ENCODE data around the gene GRB10.

Gene GRB10

DNA sequence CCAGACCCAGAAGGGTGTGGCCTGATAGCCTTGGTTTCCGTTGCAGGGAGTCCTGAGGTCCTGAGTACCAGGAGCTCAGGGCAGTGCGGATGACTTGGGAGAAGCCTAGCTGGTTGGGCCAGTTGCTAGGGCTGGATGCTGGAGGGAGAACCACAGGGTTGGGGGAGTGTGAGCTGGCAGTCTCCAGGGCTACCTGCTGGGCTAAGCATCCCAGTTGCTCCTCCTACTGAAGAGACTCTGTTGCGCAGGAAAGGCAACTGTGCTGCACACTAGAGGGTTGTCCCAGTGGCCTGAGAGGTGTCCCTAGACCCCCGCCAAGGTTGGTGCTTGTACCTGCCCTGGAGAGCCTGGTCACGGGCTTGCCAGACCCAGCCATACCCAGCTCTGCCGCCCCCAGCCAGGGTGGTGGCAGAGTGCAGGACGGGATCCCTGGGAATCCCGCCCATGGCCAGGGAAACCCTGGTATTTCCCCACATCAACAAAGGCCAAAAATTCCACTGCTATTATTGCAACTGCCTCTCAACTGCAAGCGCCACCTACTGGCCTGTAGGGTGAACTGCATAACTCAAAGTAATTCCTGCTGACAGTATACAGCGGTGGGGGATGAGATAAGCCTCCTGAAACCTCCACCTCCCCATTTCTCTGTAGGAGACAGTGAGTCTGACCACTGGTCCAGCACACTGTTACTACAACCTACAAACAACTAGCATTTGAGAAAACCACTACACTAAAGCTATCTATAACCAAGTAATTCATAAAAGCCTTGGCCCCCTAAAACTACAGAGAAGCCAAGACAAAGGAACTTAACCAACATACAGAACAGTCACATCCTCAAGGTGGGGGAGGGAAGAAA lies 149.9 kb downstream of the GRB10 start:
- peak; percentile 57 for DNase-seq (ENCODE audit: low spot score)

DNA sequence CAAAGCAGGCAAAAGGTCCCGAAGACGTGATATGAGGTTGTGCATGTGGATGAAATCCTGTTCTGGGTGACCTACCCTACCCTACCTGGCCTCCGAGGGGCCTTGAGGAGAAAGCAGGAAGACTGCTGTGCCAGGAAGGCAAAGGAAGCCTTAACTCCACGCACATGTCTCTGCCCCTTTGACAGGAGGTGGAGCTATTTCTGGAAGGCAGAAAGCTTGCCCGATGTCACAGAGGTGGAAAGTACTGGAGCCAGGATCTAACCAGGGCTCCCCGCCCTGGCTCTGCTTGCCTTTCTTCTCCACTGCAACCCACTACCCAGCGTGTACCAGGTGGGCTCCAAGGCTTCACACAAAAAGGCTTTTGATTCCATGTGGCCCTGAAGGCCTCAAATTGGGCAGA lies 151.1 kb downstream of the GRB10 start:
- DNase-seq (ENCODE audit: low spot score) = no peak

DNA sequence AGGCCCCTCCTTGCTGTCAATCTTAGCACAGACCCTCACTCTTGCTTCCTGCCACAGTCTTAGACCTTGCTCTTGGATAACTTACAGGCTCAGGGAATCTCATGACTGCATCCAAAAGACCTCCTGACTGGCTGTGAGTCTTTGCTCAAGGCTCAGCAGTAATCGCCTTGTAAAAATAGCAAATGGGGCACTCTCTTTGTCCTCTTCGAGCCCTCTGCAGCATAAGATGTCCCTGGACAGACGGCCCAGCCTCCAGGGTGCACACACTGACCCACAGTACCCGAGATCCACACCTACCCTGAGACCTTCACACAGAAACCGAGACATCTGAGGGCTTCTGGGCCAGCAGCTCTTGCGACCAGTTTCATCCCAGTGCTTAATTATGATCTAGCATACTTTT lies 151.6 kb downstream of the GRB10 start:
- DNase-seq (ENCODE audit: low spot score) = no peak

DNA sequence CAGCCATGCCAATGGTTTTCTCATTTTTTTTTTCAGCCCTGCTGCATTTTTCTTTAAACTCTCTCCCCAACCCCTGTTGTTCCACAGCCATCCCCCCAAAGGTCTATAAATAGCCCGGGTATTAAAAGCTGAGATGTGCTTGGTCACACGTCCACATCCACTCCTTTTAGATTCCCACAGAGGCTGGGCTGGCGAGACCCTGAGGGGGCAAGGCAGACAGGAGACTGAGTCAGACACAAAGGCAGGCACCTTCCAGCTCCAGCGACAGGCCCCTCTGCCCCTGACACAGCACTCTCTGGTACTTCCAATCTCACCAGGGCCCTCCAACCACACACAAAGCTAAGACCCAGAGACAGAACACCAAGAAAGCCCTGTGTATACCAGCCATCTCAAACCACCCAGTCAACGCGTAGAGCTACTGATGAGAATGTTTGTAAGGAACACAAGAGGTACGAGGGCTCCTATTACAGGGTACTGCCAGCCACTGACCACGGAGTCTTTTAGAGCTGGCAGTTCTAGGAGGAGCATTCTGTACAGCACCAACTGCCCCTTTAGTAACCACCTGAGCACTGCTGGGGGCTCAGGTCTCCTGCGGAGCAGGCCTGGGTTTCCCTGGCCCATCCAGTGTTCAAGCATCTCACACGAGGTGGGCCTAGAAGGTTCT lies 153.3 kb downstream of the GRB10 start:
- no peak for DNase-seq (ENCODE audit: low spot score)

DNA sequence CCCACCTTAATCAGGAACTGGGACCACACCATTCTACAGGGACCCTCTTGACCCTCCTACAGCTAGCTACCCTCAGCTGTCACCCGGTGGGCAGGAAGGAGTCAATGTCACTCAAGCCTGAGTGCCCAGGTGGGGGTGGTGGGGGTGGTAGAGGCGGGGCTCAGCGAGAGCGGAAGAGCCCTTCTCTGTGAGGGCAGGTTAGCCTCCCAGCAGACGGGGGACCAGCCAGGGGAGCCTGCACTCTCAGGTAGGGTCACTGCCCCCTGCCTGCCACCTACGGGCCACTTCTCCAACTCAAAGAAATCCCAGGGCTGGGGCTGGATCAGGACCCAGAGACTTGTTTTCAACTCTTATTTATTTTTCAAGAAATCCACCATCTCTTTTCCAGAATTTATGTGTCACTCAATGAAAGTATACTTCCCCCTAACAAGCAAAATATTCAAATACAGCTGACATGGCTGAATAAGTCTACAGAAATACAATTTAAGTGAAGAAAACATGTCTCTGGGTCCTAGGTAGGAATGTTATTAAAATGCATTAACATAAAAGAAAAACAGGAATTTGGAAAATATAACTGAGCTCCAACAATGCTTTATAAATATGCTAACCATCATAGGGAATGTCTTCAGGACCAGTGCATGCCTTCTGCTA lies 154.1 kb downstream of the GRB10 start:
- DNase-seq (ENCODE audit: low spot score) = no peak

DNA sequence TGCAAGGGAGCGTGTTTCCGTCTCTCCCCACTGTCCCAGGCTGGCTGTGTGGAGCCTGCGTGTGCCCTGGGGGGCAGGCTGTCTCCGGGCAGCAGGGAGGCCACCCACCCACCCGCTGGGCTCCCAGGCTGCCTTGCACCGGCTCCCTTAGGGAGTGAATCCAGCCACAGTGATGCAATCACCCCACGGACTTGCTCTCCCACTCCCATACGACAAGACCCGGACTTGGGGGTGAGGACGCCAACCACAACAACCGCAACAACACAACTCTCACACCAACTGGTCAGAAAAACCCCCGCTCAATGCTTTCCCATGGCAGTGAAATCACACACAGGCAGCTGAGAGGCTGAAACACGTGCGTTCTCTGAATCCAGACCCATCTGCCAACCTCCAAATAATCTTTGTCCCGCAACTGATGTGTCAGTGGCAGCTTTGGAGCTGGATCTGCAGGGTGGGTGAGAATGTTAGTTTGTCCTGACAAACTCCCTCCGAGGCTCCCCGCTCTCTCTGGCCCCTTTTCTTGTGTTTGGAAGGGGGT lies 154.8 kb downstream of the GRB10 start:
- DNase-seq (ENCODE audit: low spot score) = no peak

DNA sequence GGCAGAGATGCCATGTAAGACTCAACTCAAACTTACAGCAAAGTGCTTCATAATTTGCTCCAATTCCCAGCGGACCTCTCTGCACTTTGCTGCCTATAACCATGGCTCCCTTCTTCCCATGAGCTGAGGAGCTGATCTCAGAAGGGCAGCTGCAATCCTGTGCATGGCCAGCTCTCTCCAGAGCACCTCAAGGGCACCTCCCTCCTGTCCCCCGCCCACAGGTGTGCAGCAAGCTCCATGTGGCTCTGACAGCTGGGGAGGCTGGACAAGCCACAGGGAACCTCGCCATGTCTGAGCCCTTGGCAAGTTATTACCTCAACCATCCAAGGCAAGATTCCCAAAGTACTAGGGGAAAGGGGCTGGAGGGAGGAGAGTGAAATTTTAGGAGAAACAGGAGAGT lies 156.4 kb downstream of the GRB10 start:
- no peak for DNase-seq (ENCODE audit: low spot score)

DNA sequence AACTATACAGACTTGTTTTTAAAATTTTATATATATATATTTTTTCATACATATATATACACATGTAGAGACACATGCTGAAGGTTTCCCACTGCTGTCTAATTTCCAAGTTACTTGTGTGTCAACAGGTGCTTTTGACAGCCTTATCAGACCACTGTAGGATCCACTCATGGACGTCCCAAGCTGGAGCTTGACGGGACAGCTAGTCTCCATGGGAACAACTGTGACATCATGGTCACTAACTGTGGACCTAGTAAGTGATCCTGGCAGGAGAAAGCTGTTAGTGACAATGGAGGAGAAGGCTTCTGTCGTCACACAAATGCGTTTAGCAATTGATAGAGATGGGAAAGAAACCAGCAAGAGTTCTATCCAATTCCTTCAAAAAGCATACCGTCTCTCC lies 157.3 kb downstream of the GRB10 start:
- no peak for DNase-seq (ENCODE audit: low spot score)

DNA sequence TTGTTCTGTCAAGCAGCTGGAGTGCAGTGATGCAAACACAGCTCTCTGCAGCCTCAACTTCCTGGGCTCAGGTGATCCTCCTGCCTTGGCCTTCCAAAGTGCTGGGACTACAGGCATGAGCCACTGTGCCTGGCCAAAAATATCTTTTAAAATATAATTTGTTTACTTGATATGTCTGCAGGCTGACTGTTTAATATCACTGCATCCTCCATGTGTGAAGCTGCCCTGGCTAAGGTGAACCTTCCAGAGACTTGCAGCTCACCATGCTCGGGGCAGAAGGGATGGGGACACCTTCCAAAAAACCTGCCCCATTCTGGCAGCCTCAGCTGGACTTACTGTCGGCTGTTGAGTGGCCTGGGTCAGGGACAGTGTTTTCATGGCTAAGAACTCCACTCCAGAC lies 159.9 kb downstream of the GRB10 start:
- no peak for DNase-seq (ENCODE audit: low spot score)

DNA sequence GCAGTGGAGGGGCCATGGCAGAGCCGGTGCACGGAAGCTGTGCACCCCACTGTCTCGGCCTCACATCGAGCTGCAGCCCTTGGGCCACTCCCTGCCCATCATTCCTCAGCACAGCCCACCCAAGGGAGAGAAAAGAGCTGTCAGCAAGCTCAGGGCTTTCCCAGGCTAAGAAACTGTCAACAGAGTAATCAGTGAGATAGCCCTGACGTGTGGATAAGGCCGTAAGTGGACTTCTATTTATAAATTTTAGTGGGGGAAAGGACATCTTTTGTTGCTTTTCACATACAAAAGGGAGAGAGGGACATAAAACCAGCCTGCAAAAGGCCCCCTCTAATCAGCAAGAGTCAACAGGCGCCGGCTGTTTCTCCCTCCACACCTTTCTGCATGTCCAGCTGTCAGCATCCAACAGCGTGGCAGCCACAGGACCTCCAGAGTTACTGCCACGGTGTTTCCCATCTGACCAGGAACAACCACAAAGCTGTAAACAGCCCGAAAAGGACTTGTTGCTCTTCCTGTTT lies 160.7 kb downstream of the GRB10 start:
- no peak for DNase-seq (ENCODE audit: low spot score)

DNA sequence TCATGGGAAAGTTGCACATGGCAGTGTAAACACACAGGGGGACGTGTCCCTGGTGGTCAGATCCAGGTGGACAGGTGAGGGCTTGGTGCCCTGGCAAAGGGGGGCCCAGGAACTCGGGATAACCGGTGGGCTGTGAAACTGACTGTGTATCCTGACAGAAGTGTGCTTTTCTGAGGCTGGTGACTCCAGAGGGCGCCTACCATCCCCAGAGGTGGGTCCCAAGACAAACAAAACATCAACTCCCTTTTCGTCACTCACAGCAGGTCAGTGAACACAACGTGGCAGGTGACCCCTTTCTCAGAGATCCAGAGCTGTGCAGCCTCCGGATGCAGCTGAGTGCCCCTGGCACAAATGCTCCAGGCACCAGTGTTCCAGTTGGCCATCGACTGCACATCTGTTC lies 161.5 kb downstream of the GRB10 start:
- no peak for DNase-seq (ENCODE audit: low spot score)

DNA sequence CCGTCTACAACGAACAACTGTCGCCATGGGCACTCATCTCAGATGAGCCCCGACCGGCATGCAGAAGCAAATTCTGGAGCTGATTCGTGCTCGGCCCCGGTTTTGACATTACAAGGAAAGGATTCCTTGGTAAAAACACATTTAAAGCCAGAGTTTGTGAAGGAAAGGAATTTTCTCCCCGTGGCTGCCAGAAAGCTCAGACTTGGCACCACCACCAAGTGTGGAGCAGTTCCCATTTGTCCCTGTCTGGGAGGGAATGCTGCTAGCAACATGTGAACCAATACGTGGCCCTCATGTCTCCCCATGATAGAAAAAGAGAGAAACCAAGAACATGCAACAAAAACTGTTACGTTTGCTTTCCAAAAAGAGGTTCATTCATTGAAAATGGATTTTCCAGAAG lies 162.3 kb downstream of the GRB10 start:
- DNase-seq (ENCODE audit: low spot score) = no peak

DNA sequence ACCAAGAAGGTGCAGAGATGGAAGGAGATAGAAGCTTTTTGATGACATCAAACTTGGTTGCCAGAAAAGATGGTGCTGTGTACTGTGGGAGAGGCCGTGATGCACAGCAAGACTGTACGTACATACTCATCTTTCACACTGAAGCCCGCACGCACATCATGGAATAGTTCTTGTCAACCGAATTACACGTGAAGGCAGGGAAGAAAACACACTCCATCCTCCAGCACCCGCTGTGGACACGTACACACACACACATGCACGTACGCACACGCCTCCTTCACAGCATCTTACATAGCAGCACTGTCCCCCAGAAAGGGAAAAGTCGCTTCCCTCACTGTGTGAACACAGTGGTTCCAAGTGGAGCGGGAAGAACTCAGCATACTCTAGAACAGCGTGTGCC lies 163.0 kb downstream of the GRB10 start:
- DNase-seq (ENCODE audit: low spot score) = no peak

DNA sequence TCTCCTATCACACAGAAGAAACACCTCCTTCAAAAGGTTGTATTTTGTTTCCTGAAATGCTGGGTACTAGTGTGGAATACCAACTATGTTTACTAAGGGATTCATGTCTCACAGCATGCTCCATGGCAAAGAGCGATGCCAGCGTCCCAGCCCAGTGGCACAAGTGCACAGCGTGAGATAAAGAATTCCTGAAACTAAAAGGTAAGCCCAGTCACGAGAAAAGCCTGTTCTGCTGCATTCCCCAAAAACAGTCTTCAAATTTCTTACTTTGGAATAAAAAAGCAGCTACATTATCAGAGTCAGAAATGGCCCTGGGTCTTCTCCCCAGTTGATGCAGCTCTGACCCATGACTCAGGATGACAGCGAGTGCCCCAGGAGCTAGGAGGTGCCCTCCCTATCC lies 164.4 kb downstream of the GRB10 start:
- DNase-seq (ENCODE audit: low spot score) = no peak

DNA sequence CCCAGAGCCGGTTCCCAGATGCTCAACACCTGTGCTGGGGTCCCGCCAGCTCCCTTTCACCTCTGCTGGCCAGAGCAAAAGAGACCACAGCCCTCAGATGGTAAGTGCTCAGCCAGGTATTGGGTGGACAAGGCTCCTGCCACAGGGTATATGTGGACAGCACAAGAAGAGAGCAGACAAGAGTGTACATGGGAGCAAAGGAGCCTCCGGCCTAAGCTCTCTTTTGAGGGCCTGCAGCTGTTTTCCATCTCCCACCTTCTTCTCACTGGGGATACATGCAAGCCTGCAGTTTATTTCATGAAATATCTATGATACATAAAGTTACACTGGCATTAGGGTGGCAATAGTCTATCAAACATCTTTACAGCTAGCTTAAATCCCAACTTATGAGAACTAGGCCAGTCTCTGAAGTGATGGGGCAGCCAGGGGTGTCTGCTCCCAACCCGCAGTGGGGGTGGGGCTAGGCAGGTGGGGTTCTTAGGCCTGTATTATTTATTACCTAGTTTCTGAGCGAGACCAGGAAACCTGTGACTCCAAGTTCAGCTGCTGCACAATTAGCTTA lies 167.1 kb downstream of the GRB10 start:
- no peak for DNase-seq (ENCODE audit: low spot score)

DNA sequence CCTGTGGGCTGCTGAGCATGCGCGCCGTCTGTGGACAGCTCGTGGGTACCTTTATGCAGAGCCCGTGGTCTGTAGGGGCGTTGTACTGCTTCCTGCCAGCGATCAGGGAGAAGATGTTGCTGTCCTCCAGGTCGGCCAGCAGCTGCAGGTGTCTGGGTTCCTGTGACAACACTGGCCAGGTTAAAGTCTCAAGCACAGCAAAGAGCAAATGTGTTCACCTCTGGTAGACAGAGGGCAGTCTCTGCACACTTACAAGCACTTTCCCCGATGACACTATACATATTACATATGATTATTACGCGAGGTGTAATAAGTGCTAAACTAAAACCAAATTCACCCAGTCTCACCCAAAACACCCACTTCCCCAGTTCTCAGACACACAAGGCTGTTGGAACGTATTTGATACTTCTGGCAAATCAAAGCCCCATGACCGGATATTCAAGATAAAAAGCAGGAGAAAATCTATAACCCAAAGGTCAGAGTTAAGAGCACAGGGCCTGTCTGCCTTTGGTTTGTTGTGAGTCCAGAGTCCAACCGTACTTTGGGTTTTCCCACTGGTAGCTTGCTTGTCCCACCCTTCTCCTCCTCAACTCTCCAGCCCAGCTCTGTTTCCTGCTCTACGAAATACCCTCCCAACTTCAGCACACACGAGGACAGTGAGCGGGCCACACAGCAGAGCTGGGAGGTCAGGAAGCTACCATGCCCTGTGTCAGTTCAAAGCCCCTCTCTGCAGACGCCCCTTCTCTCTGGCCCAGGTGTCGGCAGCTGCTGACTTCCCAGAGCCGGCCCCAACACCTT lies 167.8 kb downstream of the GRB10 start:
- peak; percentile 9 for DNase-seq (ENCODE audit: low spot score)

DNA sequence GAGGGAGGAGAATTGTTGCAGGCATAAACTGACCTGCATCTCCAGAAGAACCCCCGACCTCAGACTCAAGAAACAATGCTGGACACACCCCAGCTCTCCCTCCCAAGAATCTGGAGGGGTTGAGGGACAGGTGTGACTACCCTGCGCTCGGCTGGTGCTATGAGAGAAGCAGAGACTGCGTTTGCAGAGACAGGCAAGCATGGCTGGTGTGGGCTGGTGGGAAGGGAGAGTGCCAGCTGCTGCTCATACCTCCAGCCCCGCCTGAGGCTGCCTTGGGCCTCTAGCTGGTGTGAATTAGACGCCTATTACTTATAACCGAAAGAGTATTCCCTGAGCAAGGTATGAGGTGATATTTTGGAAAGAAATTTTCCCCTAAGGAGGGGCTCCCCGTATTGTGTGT lies 169.2 kb downstream of the GRB10 start:
- DNase-seq (ENCODE audit: low spot score) = no peak

DNA sequence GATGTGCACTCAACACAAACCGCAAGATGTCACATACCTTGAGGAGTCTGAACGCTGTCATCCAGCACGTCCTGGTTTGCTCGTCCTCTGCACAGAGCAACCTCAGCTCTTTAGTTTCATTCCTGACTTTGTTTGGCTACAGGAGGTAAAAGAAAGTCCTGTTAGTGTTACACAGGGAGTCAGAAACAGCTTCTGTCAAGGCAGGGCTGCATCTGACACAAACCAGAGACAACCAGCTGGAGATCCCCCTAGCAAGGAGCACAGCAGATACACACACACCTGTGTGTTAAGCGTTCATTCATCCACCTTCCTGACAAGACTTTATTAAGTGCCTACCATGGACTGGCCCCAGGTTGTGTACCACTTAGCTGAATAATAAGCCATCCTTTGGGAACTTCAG lies 170.0 kb downstream of the GRB10 start:
- no peak for DNase-seq (ENCODE audit: low spot score)

DNA sequence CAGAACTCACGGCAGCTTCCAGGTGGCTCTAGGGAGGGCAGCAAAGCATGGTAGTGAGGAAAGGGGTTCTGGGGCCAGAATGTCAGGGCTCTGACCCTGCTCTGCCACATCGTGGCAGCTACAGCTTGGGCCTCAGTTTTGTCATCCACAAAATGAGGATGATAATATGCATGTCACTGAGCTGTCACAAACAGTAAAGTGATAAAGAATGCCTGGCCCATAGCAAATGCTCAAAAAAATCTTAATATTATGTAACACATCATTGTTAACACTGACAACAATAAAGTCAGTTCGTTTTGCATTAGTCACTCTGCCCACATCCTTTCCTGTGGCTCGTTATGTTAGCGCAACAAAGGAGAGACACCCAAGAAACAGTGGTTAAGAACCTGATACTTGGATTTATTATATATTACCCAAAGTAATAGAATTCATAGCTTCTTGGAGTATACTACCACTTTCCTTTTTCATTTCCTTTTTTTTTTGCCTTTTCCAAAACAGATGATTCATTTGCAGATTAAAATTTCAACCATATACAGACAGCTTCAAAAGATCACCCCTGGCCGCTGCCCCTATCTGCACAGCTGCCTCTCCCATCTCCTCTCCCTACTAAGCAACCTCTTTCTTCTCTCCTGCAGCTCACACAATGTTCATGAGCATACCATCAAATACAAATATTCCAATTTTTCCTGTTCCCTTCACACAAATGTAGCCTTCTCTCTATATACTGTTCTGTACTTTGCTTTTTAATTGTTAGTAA lies 172.0 kb downstream of the GRB10 start:
- DNase-seq (ENCODE audit: low spot score) = peak; percentile 71

DNA sequence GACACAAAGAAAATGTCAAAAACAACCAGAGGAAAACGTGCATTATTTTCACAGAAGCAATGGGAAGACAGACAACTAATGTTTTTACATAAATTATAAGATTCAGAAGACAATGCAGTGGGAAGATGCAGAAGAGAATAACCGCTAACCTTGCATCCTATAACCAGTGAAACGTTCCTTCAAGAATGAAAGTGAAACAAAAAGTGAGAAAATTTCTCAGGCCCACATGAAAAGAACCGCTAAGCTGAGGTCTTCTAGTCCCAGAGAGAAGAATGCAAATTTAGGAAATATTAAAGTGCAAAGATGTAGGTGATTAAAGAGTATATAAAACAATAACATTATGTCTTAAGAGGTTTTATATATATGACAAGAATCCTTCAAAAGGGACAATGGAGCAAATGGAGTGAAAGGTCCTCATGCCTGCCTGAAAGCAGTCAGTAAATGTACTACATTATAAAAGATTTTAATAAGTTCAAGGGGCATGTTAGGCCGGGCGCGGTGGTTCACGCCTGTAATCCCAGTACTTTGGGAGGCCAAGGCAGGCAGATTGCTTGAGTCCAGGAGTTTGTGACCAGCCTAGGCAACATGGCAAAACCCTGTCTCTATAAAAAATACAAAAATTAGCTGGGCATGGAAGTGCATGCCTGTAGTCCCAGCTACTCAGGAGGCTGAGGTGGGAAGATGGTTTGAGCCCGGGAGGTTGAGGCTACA lies 174.3 kb downstream of the GRB10 start:
- peak; percentile 43 for DNase-seq (ENCODE audit: low spot score)
